Panc1 (cell line): Measurements from ENCODE around the gene RIPOR2. TPM values are rescaled to one million over a fixed set of nuclear protein-coding genes. Genes with fewer than 3 reads are reported as not detected.

Experiments used
- ATAC-seq: fragments of 200-7000 bp; cut with Tn5 transposase; 2 replicates; pipeline ENCODE4 v1.9.1; 2020; ENCODE audit warnings: mild to moderate bottlenecking, moderate library complexity
- BruUV-seq: library from RNA; stranded (reverse); fragments of 400-500 nt; replicated peaks from 2 replicates; lab custom pipeline; 2021; lab: Mats Ljungman, UMichigan
- CTCF ChIA-PET: fragments of 300-600 bp; sonication (Branson Sonifier 250); formaldehyde crosslinking; loops from one replicate; lab custom pipeline; 2022; ENCODE audit warnings: antibody characterized with exemption; lab: Charles Lee
- POLR2A ChIA-PET: fragments of 300-600 bp; sonication (Branson Sonifier 250); formaldehyde crosslinking; loops from one replicate; lab custom pipeline; 2022; ENCODE audit warnings: antibody characterized with exemption; lab: Charles Lee
- DNase-seq: peaks from one replicate; pipeline ENCODE4 v3.0.0-alpha.2; 2010; ENCODE audit warnings: low read depth, low spot score
- H3K27ac ChIP-seq: 2 replicates; pipeline ENCODE4 v1.5.1; 2011; ENCODE audit warnings: mild to moderate bottlenecking, low read length, inconsistent platforms
- H3K27me3 ChIP-seq: fragments of 200-500 bp; sonication (Bioruptor generic); 2 replicates; pipeline ENCODE4 v1.6.0; 2014; ENCODE audit warnings: low read length, inconsistent platforms; ENCODE audit not compliant: control insufficient read depth, insufficient read depth
- H3K36me3 ChIP-seq: fragments of 200-500 bp; sonication (Bioruptor generic); 2 replicates; pipeline ENCODE4 v1.5.1; 2014; ENCODE audit warnings: inconsistent platforms, mild to moderate bottlenecking, low read length, moderate library complexity; ENCODE audit not compliant: control insufficient read depth, insufficient read depth
- H3K4me1 ChIP-seq: 2 replicates; pipeline ENCODE4 v1.5.1; 2011; ENCODE audit warnings: inconsistent platforms, mild to moderate bottlenecking, low read length, moderate library complexity; ENCODE audit not compliant: control insufficient read depth, insufficient read depth
- H3K4me3 ChIP-seq, 2 experiments: 2 replicates each; pipeline ENCODE4 v1.5.1; 2011 to 2012; ENCODE audit warnings: low read depth in 2 of 2, low read length in 2 of 2, mild to moderate bottlenecking in 2 of 2, inconsistent platforms in 1 of 2, moderate library complexity in 1 of 2
- H3K9me3 ChIP-seq: fragments of 200-500 bp; sonication (Bioruptor generic); 2 replicates; pipeline ENCODE4 v1.5.1; 2014; ENCODE audit warnings: low read depth, mild to moderate bottlenecking, inconsistent platforms, low read length, moderate library complexity; ENCODE audit not compliant: control insufficient read depth, insufficient read depth
- CTCF ChIP-seq: fragments of 450-650 bp; IDR thresholded peaks from 2 replicates; pipeline ENCODE4 v1.5.1; 2017; ENCODE audit warnings: mild to moderate bottlenecking
- POLR2AphosphoS5 ChIP-seq: IDR thresholded peaks from 2 replicates; pipeline ENCODE4 v1.6.1; 2012; ENCODE audit warnings: mild to moderate bottlenecking, low read depth, low read length, moderate library complexity
- REST ChIP-seq, 2 experiments: IDR thresholded peaks; 2 replicates each; pipeline ENCODE4 v1.6.1; 2011 to 2012; ENCODE audit warnings: low read depth in 2 of 2, control low read depth in 1 of 2, low read length in 1 of 2, mild to moderate bottlenecking in 1 of 2, moderate library complexity in 1 of 2; ENCODE audit not compliant: insufficient read depth in 1 of 2
- SIN3A ChIP-seq: IDR thresholded peaks from 2 replicates; pipeline ENCODE4 v1.6.1; 2012; ENCODE audit warnings: low read depth, mild to moderate bottlenecking, low read length, moderate library complexity, borderline replicate concordance; ENCODE audit not compliant: insufficient read depth
- TCF7L2 ChIP-seq: IDR thresholded peaks from 2 replicates; pipeline ENCODE4 v1.6.1; 2011; ENCODE audit warnings: mild to moderate bottlenecking, low read depth, low read length, inconsistent platforms
- in situ Hi-C: cut with HindIII; loops from 2 replicates; pipeline ENCODE4 v1.10.0; 2016; ENCODE audit warnings: low sequenced_read_pairs, low pct_unique_long_range_greater_than_20kb
- intact Hi-C: fragments of 100-400 bp; cut with micrococcal nuclease; formaldehyde crosslinking; loops from one replicate; pipeline ENCODE4 v1.10.0; 2022; ENCODE audit not compliant: unreplicated experiment
- total RNA-seq: library from RNA; stranded (reverse); gene quantifications from one replicate; pipeline ENCODE4 v1.2.1, GENCODE V29; 2021; ENCODE audit not compliant: unreplicated experiment

The RIPOR2 gene
- total RNA-seq, 1 experiment from 2014 or later: 0.54 TPM

GRCh38 chr6:24874776-24875533, 60.8 kb downstream of the RIPOR2 start:
- in situ Hi-C loops (no loop called here), intact Hi-C loops (no loop called here)
- Histone ChIP-seq H3K9me3 (no peaks in the 10 kb centered on the region), H3K4me1 (no peaks in the 10 kb centered on the region), H3K4me3 (no peak overlapping the region), H3K36me3 (no peaks in the 10 kb centered on the region), H3K27ac (no peak overlapping the region), H3K27me3 (no peaks in the 10 kb centered on the region)
- POLR2A ChIA-PET: no interaction called here
- DNase-seq: no peak
- CTCF ChIA-PET: no interaction called here
- TF ChIP-seq TCF7L2 (no peak), SIN3A (no peak), CTCF (no peak), REST (IDR thresholded peaks at IDR 0.05; ENCODE audit: insufficient read depth in 1 of 2, low read depth in 2 of 2, low read length in 1 of 2) (no peak), POLR2AphosphoS5 (no peak)
- no TSS peak for BruUV-seq
- no peak for ATAC-seq

GRCh38 chr6:24874128-24874527, 61.6 kb downstream of the RIPOR2 start:
- H3K4me3 ChIP-seq: no peak overlapping the region
- CTCF ChIA-PET: no interaction called here
- intact Hi-C loops: no loop called here

More at GRCh38 chr6:24874128-24874527, 61.6 kb downstream of the RIPOR2 start:
- no peak for ATAC-seq
- Histone ChIP-seq H3K27me3 (no peaks in the 10 kb centered on the region), H3K4me1 (no peaks in the 10 kb centered on the region), H3K9me3 (no peaks in the 10 kb centered on the region), H3K27ac (no peak overlapping the region), H3K36me3 (no peaks in the 10 kb centered on the region)
- no peak for TF ChIP-seq TCF7L2
- TF ChIP-seq REST (IDR thresholded peaks at IDR 0.05; ENCODE audit: insufficient read depth in 1 of 2, low read depth in 2 of 2, low read length in 1 of 2): no peak
- TF ChIP-seq SIN3A: no peak
- no peak for TF ChIP-seq CTCF
- no peak for TF ChIP-seq POLR2AphosphoS5
- POLR2A ChIA-PET: no interaction called here
- no peak for DNase-seq
- in situ Hi-C loops: no loop called here
- no TSS peak for BruUV-seq
